H1 (cell line): ENCODE measurements around the gene BPIFB6. TPM values are rescaled to one million over a fixed set of nuclear protein-coding genes. Genes with fewer than 3 reads are reported as not detected.

Source experiments
- CTCF ChIA-PET: fragments of 300-600 bp; sonication (Branson Sonifier 250); formaldehyde crosslinking; loops from one replicate; lab custom pipeline; 2021; ENCODE audit not compliant: partially characterized antibody; lab: Charles Lee
- POLR2A ChIA-PET: fragments of 300-600 bp; sonication (Branson Sonifier 250); formaldehyde crosslinking; loops from one replicate; lab custom pipeline; 2021; ENCODE audit warnings: inconsistent platforms; ENCODE audit not compliant: partially characterized antibody; lab: Charles Lee
- DNase-seq, 2 experiments: peaks; one replicate each; pipeline versions ENCODE4 v3.0.0 to v3.0.0-alpha.2; 2010 to 2022; ENCODE audit warnings: low spot score in 2 of 2, low read depth in 1 of 2, mixed read lengths in 1 of 2
- FAIRE-seq: peaks from 2 replicates; lab custom pipeline; 2011; peaks lifted over from hg19 to GRCh38; lab: Jason Lieb, UNC
- H2AFZ ChIP-seq: 2 replicates; pipeline ENCODE4 v1.8.1; 2012; ENCODE audit warnings: low read length, inconsistent platforms
- H2AK5ac ChIP-seq: 2 replicates; pipeline ENCODE4 v1.6.1; 2013; ENCODE audit warnings: low read depth, low read length
- H2BK120ac ChIP-seq: replicated peaks from 2 replicates; pipeline ENCODE3; 2013; ENCODE audit warnings: low read depth, low read length, inconsistent platforms
- H2BK12ac ChIP-seq: 2 replicates; pipeline ENCODE4 v1.6.1; 2013; ENCODE audit warnings: low read depth, low read length
- H2BK15ac ChIP-seq: 2 replicates; pipeline ENCODE4 v1.6.1; 2013; ENCODE audit warnings: low read length
- H2BK20ac ChIP-seq: 2 replicates; pipeline ENCODE4 v1.6.1; 2013; ENCODE audit warnings: low read length
- H2BK5ac ChIP-seq: 2 replicates; pipeline ENCODE4 v1.6.1; 2013; ENCODE audit warnings: low read depth, low read length
- H3K14ac ChIP-seq: 2 replicates; pipeline ENCODE4 v1.6.1; 2013; ENCODE audit warnings: inconsistent platforms; ENCODE audit not compliant: insufficient read length
- H3K18ac ChIP-seq: 2 replicates; pipeline ENCODE4 v1.6.1; 2013; ENCODE audit warnings: low read length; ENCODE audit errors: extremely low read depth
- H3K23ac ChIP-seq: 2 replicates; pipeline ENCODE4 v1.6.1; 2013; ENCODE audit warnings: inconsistent platforms; ENCODE audit not compliant: insufficient read length
- H3K23me2 ChIP-seq: 2 replicates; pipeline ENCODE4 v1.6.1; 2013; ENCODE audit warnings: low read depth, low read length
- H3K27ac ChIP-seq: 2 replicates; pipeline ENCODE4 v1.6.1; 2011; ENCODE audit warnings: low read depth, low read length, inconsistent platforms
- H3K27me3 ChIP-seq, 4 experiments: replicated peaks in 1 of 4; 1 replicate in 1 of 4; 2 replicates in 3 of 4; pipeline versions ENCODE4 v1.6.1 to v1.8.1; 2011 to 2013; ENCODE audit warnings: low read length in 3 of 4, mild to moderate bottlenecking in 3 of 4, inconsistent platforms in 2 of 4, mixed read lengths in 2 of 4, moderate library complexity in 1 of 4; ENCODE audit not compliant: control insufficient read depth in 3 of 4, insufficient read depth in 3 of 4; ENCODE audit errors: extremely low read depth in 1 of 4
- H3K36me3 ChIP-seq, 4 experiments: 2 replicates each; pipeline versions ENCODE4 v1.6.1 to v1.8.1; 2011 to 2013; ENCODE audit warnings: mild to moderate bottlenecking in 4 of 4, low read length in 3 of 4, moderate library complexity in 2 of 4, control low read depth in 1 of 4, inconsistent platforms in 1 of 4; ENCODE audit not compliant: insufficient read depth in 4 of 4, control insufficient read depth in 2 of 4
- H3K4ac ChIP-seq: replicated peaks from 2 replicates; pipeline ENCODE3; 2013; ENCODE audit warnings: low read length, low read depth, mixed read lengths, inconsistent platforms; ENCODE audit not compliant: insufficient read length
- H3K4me1 ChIP-seq, 4 experiments: replicated peaks in 1 of 4; 1 replicate in 1 of 4; 2 replicates in 3 of 4; pipeline versions ENCODE4 v1.6.1 to v1.8.1; 2011 to 2013; ENCODE audit warnings: low read length in 3 of 4, inconsistent platforms in 2 of 4, mixed read lengths in 1 of 4; ENCODE audit not compliant: insufficient read depth in 4 of 4, control insufficient read depth in 3 of 4
- H3K4me2 ChIP-seq, 2 experiments: 2 replicates each; pipeline versions ENCODE4 v1.6.1 to v1.8.1; 2011 to 2013; ENCODE audit warnings: low read depth in 2 of 2, low read length in 2 of 2, control low read depth in 1 of 2, inconsistent platforms in 1 of 2, mild to moderate bottlenecking in 1 of 2; ENCODE audit not compliant: insufficient read depth in 1 of 2
- H3K4me3 ChIP-seq, 4 experiments: fragments of 200-600, 300-600 bp in 1 of 4; sonication (generic), shearing (Covaris generic), sonication (Bioruptor Twin) in 1 of 4; 2 replicates each; pipeline versions ENCODE4 v1.5.1 to v1.8.1; 2011 to 2016; ENCODE audit warnings: low read length in 4 of 4, low read depth in 3 of 4, control low read depth in 2 of 4, inconsistent platforms in 2 of 4, mild to moderate bottlenecking in 2 of 4, mixed read lengths in 1 of 4, moderate library complexity in 1 of 4; ENCODE audit not compliant: insufficient read depth in 2 of 4; ENCODE audit errors: extremely low read depth in 1 of 4
- H3K56ac ChIP-seq: replicated peaks from 2 replicates; pipeline ENCODE3; 2013; ENCODE audit warnings: low read depth, mild to moderate bottlenecking, mixed read lengths, low read length, inconsistent platforms; ENCODE audit not compliant: insufficient read length
- H3K79me1 ChIP-seq: 2 replicates; pipeline ENCODE4 v1.6.1; 2013; ENCODE audit warnings: low read depth, low read length, control low read depth
- H3K79me2 ChIP-seq, 2 experiments: 2 replicates each; pipeline versions ENCODE4 v1.6.1 to v1.8.1; 2012 to 2013; ENCODE audit warnings: low read length in 2 of 2, mild to moderate bottlenecking in 2 of 2, inconsistent platforms in 1 of 2; ENCODE audit not compliant: insufficient read depth in 2 of 2, control insufficient read depth in 1 of 2
- H3K9ac ChIP-seq, 4 experiments: replicated peaks in 1 of 4; 1 replicate in 1 of 4; 2 replicates in 3 of 4; pipeline versions ENCODE4 v1.6.1 to v1.8.1; 2011 to 2013; ENCODE audit warnings: low read depth in 3 of 4, low read length in 3 of 4, control low read depth in 2 of 4, mild to moderate bottlenecking in 2 of 4, moderate library complexity in 2 of 4, inconsistent platforms in 1 of 4; ENCODE audit errors: extremely low read depth in 1 of 4
- H3K9me3 ChIP-seq, 2 experiments: 2 replicates each; pipeline versions ENCODE4 v1.6.1 to v1.8.1; 2012 to 2013; ENCODE audit warnings: mild to moderate bottlenecking in 2 of 2, moderate library complexity in 2 of 2, control low read depth in 1 of 2, inconsistent platforms in 1 of 2, low read depth in 1 of 2, low read length in 1 of 2, mixed read lengths in 1 of 2; ENCODE audit not compliant: insufficient read depth in 2 of 2
- H4K20me1 ChIP-seq, 2 experiments: replicated peaks in 1 of 2; 2 replicates each; pipeline versions ENCODE3 to v1.8.1; 2011 to 2013; ENCODE audit warnings: inconsistent platforms in 2 of 2, low read length in 2 of 2, mild to moderate bottlenecking in 1 of 2; ENCODE audit not compliant: insufficient read depth in 2 of 2, control insufficient read depth in 1 of 2
- H4K5ac ChIP-seq: 2 replicates; pipeline ENCODE4 v1.6.1; 2013; ENCODE audit warnings: low read length, low read depth, mixed read lengths, inconsistent platforms; ENCODE audit not compliant: insufficient read length
- H4K8ac ChIP-seq: 2 replicates; pipeline ENCODE4 v1.8.0; 2013; ENCODE audit warnings: mild to moderate bottlenecking, moderate library complexity, low read length, inconsistent platforms; ENCODE audit not compliant: insufficient read depth; ENCODE audit errors: extremely low read depth
- H4K91ac ChIP-seq: replicated peaks from 2 replicates; pipeline ENCODE3; 2013; ENCODE audit warnings: low read length, mixed read lengths, inconsistent platforms; ENCODE audit not compliant: insufficient read length
- KDM1A ChIP-seq: fragments of 200-600, 300-600 bp; sonication (generic); IDR thresholded peaks from 2 replicates; pipeline ENCODE4 v1.7.1; 2016; ENCODE audit warnings: mild to moderate bottlenecking, low read length, borderline replicate concordance
- WGBS, 2 experiments: shearing (Covaris generic) in 1 of 2; methylation state at CpG; one replicate each; pipeline versions ENCODE4 v1.1.6 to v1.1.7; 2013 to 2015; ENCODE audit warnings: low lambda C conversion rate in 2 of 2, mixed read lengths in 2 of 2, inconsistent platforms in 1 of 2, low coverage in 1 of 2, missing lambda C conversion rate in 1 of 2; ENCODE audit not compliant: insufficient replicate concordance in 2 of 2, insufficient coverage in 1 of 2, insufficient read length in 1 of 2; ENCODE audit errors: extremely low coverage in 1 of 2, missing lambda C conversion rate in 1 of 2; 5-methylcytosine and 5-hydroxymethylcytosine counted together
- polyA plus RNA-seq, 7 experiments: library from polyadenylated mRNA; depleted of rRNA in 3 of 7; stranded (reverse) in 5 of 7; unstranded in 2 of 7; fragments of >200 nt in 5 of 7; fragments of 200-250 nt in 2 of 7; gene quantifications; 1 replicate in 5 of 7; 2 replicates in 1 of 7; 4 replicates in 1 of 7; pipeline versions ENCODE4 v1.2.1 to v1.2.3, GENCODE V29; 2011 to 2013; ENCODE audit warnings: missing spikeins in 2 of 7, mixed read lengths in 2 of 7
- total RNA-seq: library from RNA; stranded (reverse); fragmentation: NEBNext Ultra II Directional; extraction: Animal tissue kit (Norgen Biotek cat#: 25700); gene quantifications from 2 replicates; pipeline ENCODE4 v1.2.1, GENCODE V29; 2021

BPIFB6 gene
- total and polyA plus RNA-seq, 2 of the 8 experiments (the other 6 are each of a cell fraction or from before 2014, with no cell fraction given) = not detected

- Histone ChIP-seq H2AFZ (no peak overlapping the region), H3K9ac (no peak overlapping the region), H2BK5ac (no peak overlapping the region), H3K4me1 (no peaks in the 10 kb centered on the region), H4K5ac (no peak overlapping the region), H3K79me1 (no peaks in the 10 kb centered on the region), H4K91ac (no peak overlapping the region), H4K8ac (no peak overlapping the region), H4K20me1 (no peaks in the 10 kb centered on the region), H3K9me3 (no peaks in the 10 kb centered on the region), H3K23ac (no peak overlapping the region), H3K14ac (no peak overlapping the region), H2AK5ac (no peak overlapping the region), H2BK12ac (no peak overlapping the region), H3K4me3 (no peak overlapping the region), H3K56ac (no peak overlapping the region), H3K36me3 (no peaks in the 10 kb centered on the region), H3K27ac (no peak overlapping the region), H2BK15ac (no peak overlapping the region), H3K27me3 (no peaks in the 10 kb centered on the region), H3K79me2 (no peaks in the 10 kb centered on the region), H3K4me2 (no peak overlapping the region), H3K4ac (no peak overlapping the region), H3K23me2 (peaks cover 2% of the 10 kb centered on the region; the same call in 1 of the 2 replicates), H2BK20ac (no peak overlapping the region), H2BK120ac (no peak overlapping the region), H3K18ac (no peak overlapping the region)
- FAIRE-seq (no peak), DNase-seq (no peak)
- CTCF ChIA-PET = no interaction called here
- POLR2A ChIA-PET = no interaction called here
- WGBS, 2 experiments = 92% methylated on average over 6 of the region's 6 CpGs; no CpG with 5 or more reads in 1 of the 2 experiments
- TF ChIP-seq KDM1A = no peak
Observed at GRCh38 chr20:33082546-33082945, 51.1 kb downstream of the BPIFB6 start.
